GM12891 (cell line): ENCODE measurements around the gene ZIC4.

Experiments
- POLR2A ChIP-seq: IDR thresholded peaks from 2 replicates; pipeline ENCODE4 v1.6.1; 2011; ENCODE audit warnings: low read depth, low read length, control low read depth
- POLR2AphosphoS5 ChIP-seq: IDR thresholded peaks from 2 replicates; pipeline ENCODE4 v1.6.1; 2011; ENCODE audit warnings: low read depth, low read length, control low read depth
- SPI1 ChIP-seq: IDR thresholded peaks from 2 replicates; pipeline ENCODE4 v1.6.1; 2011; ENCODE audit warnings: low read depth, low read length, control low read depth
- TAF1 ChIP-seq: IDR thresholded peaks from 2 replicates; pipeline ENCODE4 v1.6.1; 2011; ENCODE audit warnings: low read depth, low read length, control low read depth

DNA sequence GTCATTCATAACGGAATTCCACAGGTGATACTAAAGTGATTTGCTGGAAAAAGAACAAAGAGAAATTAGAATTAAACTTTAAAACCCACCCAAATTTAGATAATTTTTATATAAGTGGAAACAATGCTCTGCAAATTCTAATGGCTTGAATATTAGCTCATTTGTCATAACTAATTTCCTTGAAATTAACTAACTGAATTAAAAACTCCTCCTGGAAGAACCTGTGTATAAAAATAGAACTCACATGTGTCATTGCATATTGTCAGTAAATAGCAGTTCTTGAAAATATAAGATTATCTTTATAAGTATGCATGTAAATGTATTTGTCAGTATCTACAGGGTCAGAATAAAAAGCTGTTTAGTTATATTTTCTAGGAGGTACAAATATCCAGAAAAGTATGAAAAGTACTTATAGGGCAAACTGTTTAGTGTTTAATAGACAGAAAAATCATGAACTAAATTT lies 19.1 kb upstream of the ZIC4 start:
- TF ChIP-seq POLR2A: no peak
- TF ChIP-seq TAF1: no peak
- TF ChIP-seq POLR2AphosphoS5: no peak
- no peak for TF ChIP-seq SPI1
